ENCODE data around the gene OSTN.
A peak's percentile ranks its signal among the peaks of the same experiment; 100 is the strongest.

Gene OSTN

DNA sequence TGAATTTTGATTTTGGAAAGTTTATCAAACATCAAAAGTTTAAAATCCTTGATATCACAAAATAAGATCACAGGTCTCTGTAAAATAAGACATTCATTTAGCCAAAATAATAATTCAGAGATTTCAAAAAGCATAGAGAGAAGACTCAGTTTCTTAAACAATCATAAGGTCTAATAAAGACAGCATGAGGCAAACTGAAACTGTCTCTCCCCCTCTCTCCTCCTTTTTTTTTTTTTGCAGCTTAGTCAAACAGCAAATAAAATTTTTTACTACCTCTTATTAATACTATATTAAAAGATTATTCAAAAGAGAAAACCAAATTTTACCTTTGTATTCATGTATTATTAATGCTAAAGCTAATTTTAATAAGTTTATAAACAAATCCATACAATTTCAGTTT lies 57.4 kb downstream of the OSTN start:
- Histone ChIP-seq H3K9me3 (replicated peaks in 1 of 11) (no peaks in the 10 kb centered on the region), H3K4me3 (no peak overlapping the region), H4K20me1 (no peaks in the 10 kb centered on the region), H3K4me2 (no peak overlapping the region), H3K27me3 (no peaks in the 10 kb centered on the region), H3K36me3 (no peaks in the 10 kb centered on the region), H3K9ac (no peak overlapping the region), H3K4me1 (peaks cover 16 to 38% (median 23%) of the 10 kb centered on the region in 10 experiments), H3K27ac (no peak overlapping the region)
- TF ChIP-seq Cebpa-rat (IDR thresholded peaks at IDR 0.05) = no peak

DNA sequence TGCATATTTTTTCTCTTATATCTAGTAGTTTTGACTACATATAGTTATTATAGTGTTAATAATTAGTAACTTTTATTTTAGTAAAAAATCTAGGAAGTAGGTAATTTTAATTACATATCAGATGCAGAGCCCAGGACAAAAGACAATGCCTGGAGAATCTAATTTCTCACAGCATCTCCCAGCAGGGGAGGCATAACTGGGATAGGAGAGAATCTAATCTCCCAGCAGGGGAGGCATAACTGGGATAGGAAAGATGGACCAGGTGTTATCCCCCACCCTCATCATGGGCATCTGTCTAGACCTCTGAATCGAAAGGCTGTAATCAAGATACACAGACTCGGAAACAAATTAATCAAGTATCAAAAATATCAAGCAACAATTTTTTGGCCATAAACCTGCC lies 58.2 kb downstream of the OSTN start:
- peaks cover 16 to 34% (median 23%) of the 10 kb centered on the region in 10 experiments for H3K4me1 ChIP-seq
- no peak for TF ChIP-seq Cebpa-rat (IDR thresholded peaks at IDR 0.05)
- H3K4me2 ChIP-seq = 0 out of 22 replicates have a peak overlapping the region, but pooled peaks of 1 of the 11 experiments have one; percentile 17
- no peak overlapping the region for H3K27ac ChIP-seq
- H3K36me3 ChIP-seq = no peaks in the 10 kb centered on the region
- H3K9ac ChIP-seq = no peak overlapping the region
- H3K9me3 ChIP-seq (replicated peaks in 1 of 11) = no peaks in the 10 kb centered on the region
- H3K4me3 ChIP-seq = no peak overlapping the region
- no peaks in the 10 kb centered on the region for H3K27me3 ChIP-seq
- no peaks in the 10 kb centered on the region for H4K20me1 ChIP-seq

DNA sequence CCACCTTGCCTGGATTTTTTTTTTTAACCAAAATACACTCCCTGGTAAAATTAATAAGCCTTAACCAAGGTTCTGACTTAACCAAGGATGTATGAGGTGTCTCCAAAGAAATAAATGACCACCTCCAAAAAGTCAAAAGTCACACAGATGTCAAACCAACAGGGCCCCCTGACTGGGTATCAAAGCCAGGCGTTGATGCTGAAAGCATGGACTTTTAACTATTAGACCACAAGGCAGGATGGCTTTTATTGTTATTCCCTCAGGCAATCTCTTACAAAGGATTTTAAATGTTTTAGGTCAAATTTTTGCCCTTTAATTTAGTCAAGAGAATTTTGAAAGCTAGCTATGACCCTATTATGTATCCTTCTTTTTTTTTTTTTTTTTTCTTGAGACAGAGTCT lies 60.4 kb downstream of the OSTN start:
- H3K27me3 ChIP-seq = no peaks in the 10 kb centered on the region
- peak overlapping the region; percentile 11 to 72 (median 56); a peak in 20 of 22 replicates for H3K4me2 ChIP-seq
- no peak overlapping the region; a peak in 1 of 22 replicates for H3K9ac ChIP-seq
- peaks cover 7 to 41% (median 12%) of the 10 kb centered on the region in 10 experiments; a peak in 18 of 20 replicates for H3K4me1 ChIP-seq
- no peaks in the 10 kb centered on the region for H3K9me3 ChIP-seq (replicated peaks in 1 of 11)
- no peaks in the 10 kb centered on the region for H4K20me1 ChIP-seq
- H3K27ac ChIP-seq = peak overlapping the region in 2 of 11 experiments; percentile 9 to 53; a peak in 2 of 22 replicates
- TF ChIP-seq Cebpa-rat (IDR thresholded peaks at IDR 0.05) = no peak
- no peak overlapping the region for H3K4me3 ChIP-seq
- H3K36me3 ChIP-seq = no peaks in the 10 kb centered on the region

DNA sequence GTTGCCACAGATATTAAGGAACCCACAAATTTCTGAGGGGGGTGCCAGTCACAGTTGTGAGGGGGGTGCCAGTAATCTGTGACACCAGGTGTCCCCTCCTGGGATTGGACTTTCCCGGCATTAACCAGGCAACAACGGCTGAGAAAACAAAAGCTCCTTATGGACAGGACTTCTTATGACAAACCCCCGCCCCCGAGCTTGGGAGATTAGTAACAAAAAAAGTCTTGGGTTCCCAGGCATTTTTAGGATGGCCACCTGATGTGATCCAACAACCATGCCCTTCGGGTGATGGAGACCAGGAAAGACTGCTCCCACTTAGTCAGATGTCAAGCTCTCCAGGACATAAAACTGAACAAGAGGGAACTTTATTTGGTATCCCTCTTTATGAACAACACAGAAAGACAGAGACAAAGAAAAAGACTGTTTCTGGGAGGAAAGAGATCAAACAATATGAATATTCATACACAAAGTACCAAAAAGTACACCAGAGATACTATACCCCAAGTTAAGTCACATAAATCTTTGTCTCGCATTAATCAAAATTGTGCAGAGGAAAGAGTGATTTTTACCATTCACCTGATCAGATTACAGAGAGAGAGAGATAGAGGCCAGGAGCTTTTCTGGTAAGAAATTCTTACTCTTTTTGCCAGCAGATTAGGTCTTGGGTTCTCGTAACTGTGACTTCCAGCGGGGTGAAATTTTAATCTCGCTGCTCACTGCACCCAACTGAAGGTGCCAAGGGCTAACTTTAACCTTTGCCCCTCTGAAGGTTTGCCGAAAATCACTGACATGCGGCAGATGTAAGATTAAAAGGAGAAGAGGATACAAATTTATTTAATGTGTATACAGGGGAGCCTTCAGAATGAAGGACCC lies 61.6 kb downstream of the OSTN start:
- Histone ChIP-seq H3K27me3 (no peaks in the 10 kb centered on the region), H4K20me1 (no peaks in the 10 kb centered on the region), H3K9me3 (replicated peaks in 1 of 11) (no peaks in the 10 kb centered on the region), H3K27ac (no peak overlapping the region), H3K9ac (no peak overlapping the region), H3K36me3 (no peaks in the 10 kb centered on the region), H3K4me1 (peaks cover 7 to 43% (median 12%) of the 10 kb centered on the region in 10 experiments; a peak in 18 of 20 replicates), H3K4me2 (no peak overlapping the region), H3K4me3 (no peak overlapping the region)
- TF ChIP-seq Cebpa-rat (IDR thresholded peaks at IDR 0.05) = no peak

DNA sequence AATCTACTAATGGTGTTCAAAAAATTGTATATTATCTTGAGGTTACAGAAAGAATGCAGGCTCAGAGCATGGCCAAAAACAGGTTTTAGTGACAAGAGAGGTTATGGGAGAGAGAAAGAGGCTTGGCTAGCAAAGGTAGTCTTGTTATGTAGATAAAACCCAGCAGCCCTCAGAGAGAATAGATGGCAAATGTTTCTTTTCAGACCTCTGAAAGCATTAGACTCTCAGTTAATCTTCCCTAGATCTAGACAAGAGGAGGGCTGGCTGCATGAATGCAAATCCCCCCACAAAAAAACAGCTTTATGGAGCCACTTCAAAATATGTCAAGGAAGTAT lies 62.2 kb downstream of the OSTN start:
- H3K9me3 ChIP-seq (replicated peaks in 1 of 11) = no peaks in the 10 kb centered on the region
- no peak overlapping the region for H3K9ac ChIP-seq
- H3K27me3 ChIP-seq = no peaks in the 10 kb centered on the region
- H3K4me1 ChIP-seq = peaks cover 7 to 43% (median 12%) of the 10 kb centered on the region in 10 experiments; a peak in 18 of 20 replicates
- H3K27ac ChIP-seq = no peak overlapping the region
- no peak overlapping the region for H3K4me2 ChIP-seq
- no peak for TF ChIP-seq Cebpa-rat (IDR thresholded peaks at IDR 0.05)
- H3K36me3 ChIP-seq = no peaks in the 10 kb centered on the region
- no peak overlapping the region for H3K4me3 ChIP-seq
- no peaks in the 10 kb centered on the region for H4K20me1 ChIP-seq

DNA sequence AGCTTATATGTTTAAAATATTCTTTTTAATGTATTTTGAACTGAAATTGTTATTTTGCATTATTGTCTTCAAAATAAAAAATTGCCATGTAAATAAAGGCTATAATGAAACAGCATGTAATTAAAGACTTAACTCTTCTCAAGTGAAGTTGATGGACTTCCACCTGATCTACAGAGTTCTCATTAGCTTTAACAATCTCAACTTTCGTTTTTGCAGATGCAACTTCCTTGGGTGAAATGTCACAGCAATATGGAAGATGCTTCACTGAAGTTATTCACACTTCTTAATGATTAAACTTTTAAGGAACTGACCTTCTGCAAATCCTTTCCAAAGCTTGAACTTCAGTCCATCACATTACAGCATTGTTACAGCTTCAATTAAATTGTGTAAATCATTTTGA lies 63.6 kb downstream of the OSTN start:
- H3K27ac ChIP-seq = no peak overlapping the region
- no peaks in the 10 kb centered on the region for H3K9me3 ChIP-seq (replicated peaks in 1 of 11)
- H3K36me3 ChIP-seq = no peaks in the 10 kb centered on the region
- no peak overlapping the region for H3K9ac ChIP-seq
- no peak overlapping the region for H3K4me3 ChIP-seq
- no peak for TF ChIP-seq Cebpa-rat (IDR thresholded peaks at IDR 0.05)
- peaks cover 7 to 39% (median 12%) of the 10 kb centered on the region in 10 experiments; a peak in 18 of 20 replicates for H3K4me1 ChIP-seq
- H3K4me2 ChIP-seq = peak overlapping the region in 1 of 11 experiments; percentile 56; a peak in 2 of 22 replicates
- no peaks in the 10 kb centered on the region for H3K27me3 ChIP-seq
- no peaks in the 10 kb centered on the region for H4K20me1 ChIP-seq

DNA sequence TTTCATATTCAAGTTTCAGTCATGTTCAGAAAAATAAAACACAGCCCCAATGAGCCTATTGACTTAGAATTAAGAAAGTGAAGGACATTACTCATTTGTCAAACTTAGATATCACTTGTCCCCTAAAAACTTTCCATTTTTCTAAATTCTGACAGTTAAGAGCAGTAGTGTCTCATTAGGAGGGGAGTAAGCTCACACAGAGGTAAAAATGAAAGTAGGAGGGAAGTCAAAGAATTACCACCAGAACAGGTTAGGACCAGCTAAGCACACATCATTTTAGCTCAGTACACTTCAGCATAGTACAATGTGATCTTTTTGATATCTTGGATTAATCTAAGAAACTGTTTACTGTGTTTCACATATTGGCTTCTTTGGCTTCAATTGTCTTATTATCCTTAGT lies 64.3 kb downstream of the OSTN start:
- Histone ChIP-seq H3K4me3 (no peak overlapping the region), H3K9me3 (replicated peaks in 1 of 11) (peaks cover 0 to 6% (median 0%) of the 10 kb centered on the region in 11 experiments; a peak in 2 of 22 replicates), H3K4me1 (peaks cover 7 to 37% (median 12%) of the 10 kb centered on the region in 10 experiments; a peak in 18 of 20 replicates), H3K36me3 (no peaks in the 10 kb centered on the region), H3K9ac (no peak overlapping the region), H3K27me3 (no peaks in the 10 kb centered on the region), H3K27ac (no peak overlapping the region), H3K4me2 (peak overlapping the region in 2 of 11 experiments; percentile 17 to 56; a peak in 3 of 22 replicates), H4K20me1 (no peaks in the 10 kb centered on the region)
- TF ChIP-seq Cebpa-rat (IDR thresholded peaks at IDR 0.05) = no peak

DNA sequence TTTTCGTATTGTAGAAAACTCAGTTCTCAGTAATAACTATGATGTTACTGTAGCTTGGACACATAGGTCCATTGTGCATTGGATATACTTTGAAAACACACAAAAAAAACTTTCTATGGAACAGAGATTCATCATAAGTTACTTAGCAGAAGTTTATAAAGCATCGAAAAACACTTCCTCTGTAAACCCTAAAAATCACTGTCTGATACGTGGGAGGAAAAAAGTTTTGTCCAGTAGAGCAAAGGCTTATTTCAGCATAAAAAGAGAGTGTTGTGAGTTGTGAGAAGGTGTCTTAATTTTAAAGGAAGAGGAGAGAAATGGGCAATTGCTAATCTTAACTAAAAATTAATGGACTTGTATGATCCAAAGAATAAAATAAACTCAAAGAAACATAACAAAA lies 64.8 kb downstream of the OSTN start:
- H3K27ac ChIP-seq = no peak overlapping the region
- H3K4me2 ChIP-seq = peak overlapping the region in 2 of 11 experiments; percentile 17 to 56; a peak in 3 of 22 replicates
- H3K4me3 ChIP-seq = no peak overlapping the region
- no peaks in the 10 kb centered on the region for H3K36me3 ChIP-seq
- peaks cover 0 to 7% (median 0%) of the 10 kb centered on the region in 11 experiments; a peak in 2 of 22 replicates for H3K9me3 ChIP-seq (replicated peaks in 1 of 11)
- H3K27me3 ChIP-seq = no peaks in the 10 kb centered on the region
- H3K9ac ChIP-seq = no peak overlapping the region
- H4K20me1 ChIP-seq = no peaks in the 10 kb centered on the region
- no peak for TF ChIP-seq Cebpa-rat (IDR thresholded peaks at IDR 0.05)
- peaks cover 5 to 34% (median 7%) of the 10 kb centered on the region in 10 experiments; a peak in 18 of 20 replicates for H3K4me1 ChIP-seq

DNA sequence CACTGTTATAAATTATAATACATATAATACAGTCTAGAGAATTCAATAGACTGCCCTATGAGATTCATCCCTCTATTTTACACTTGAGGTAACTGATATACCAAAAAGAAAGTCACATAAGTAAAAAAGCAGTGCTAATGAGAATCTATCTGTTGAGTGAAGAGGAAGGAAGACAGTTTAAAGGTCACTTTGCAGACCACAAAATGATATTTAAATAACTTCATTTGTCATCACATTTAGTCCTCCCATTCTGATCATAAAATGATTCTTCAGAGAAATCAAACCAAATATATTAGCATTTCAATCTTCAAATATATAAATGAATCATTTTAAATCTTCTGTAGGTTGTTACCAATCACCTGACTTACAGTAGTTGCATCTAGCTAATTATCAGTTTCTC lies 69.7 kb downstream of the OSTN start:
- no peaks in the 10 kb centered on the region for H3K36me3 ChIP-seq
- no peak for TF ChIP-seq Cebpa-rat (IDR thresholded peaks at IDR 0.05)
- no peaks in the 10 kb centered on the region for H3K27me3 ChIP-seq
- H3K27ac ChIP-seq = no peak overlapping the region
- no peak overlapping the region for H3K4me3 ChIP-seq
- no peak overlapping the region for H3K9ac ChIP-seq
- peaks cover 0 to 12% (median 0%) of the 10 kb centered on the region in 10 experiments; a peak in 4 of 20 replicates for H3K4me1 ChIP-seq
- no peaks in the 10 kb centered on the region for H4K20me1 ChIP-seq
- H3K4me2 ChIP-seq = no peak overlapping the region
- H3K9me3 ChIP-seq (replicated peaks in 1 of 11) = peaks cover 0 to 13% (median 0%) of the 10 kb centered on the region in 11 experiments; a peak in 7 of 22 replicates
